ENCODE results near the gene GABBR1. TPM values are rescaled to one million over a fixed set of nuclear protein-coding genes. Genes with fewer than 3 reads are reported as not detected.

The GABBR1 gene
- total RNA-seq, 4 donors from 2014 or later = 4.7 to 92.4 (median 16.9) TPM

- H3K4me1 ChIP-seq = no peaks in the 10 kb centered on the region
- TF ChIP-seq POLR2A (IDR thresholded peaks at IDR 0.05) = no peak
- no peak for TF ChIP-seq CTCF (IDR thresholded peaks at IDR 0.05)
- H3K27me3 ChIP-seq = no peaks in the 10 kb centered on the region
- DNase-seq = no peak
- H3K36me3 ChIP-seq = no peaks in the 10 kb centered on the region
- no peak overlapping the region for H3K4me3 ChIP-seq
- H3K9me3 ChIP-seq = no peaks in the 10 kb centered on the region
- no peak overlapping the region for H3K27ac ChIP-seq
Measured at GRCh38 chr6:29528300-29528931, 104.6 kb downstream of the GABBR1 start.

GRCh38 chr6:29527564-29527963 lies 105.4 kb downstream of the GABBR1 start:
- H3K4me3 ChIP-seq = no peak overlapping the region
- H3K36me3 ChIP-seq = no peaks in the 10 kb centered on the region
- no peaks in the 10 kb centered on the region for H3K27me3 ChIP-seq
- no peak for DNase-seq
- H3K9me3 ChIP-seq = no peaks in the 10 kb centered on the region
- no peak overlapping the region for H3K27ac ChIP-seq
- no peaks in the 10 kb centered on the region for H3K4me1 ChIP-seq
- TF ChIP-seq CTCF (IDR thresholded peaks at IDR 0.05) = no peak
- no peak for TF ChIP-seq POLR2A (IDR thresholded peaks at IDR 0.05)

- H3K27me3 ChIP-seq = no peaks in the 10 kb centered on the region
- no peaks in the 10 kb centered on the region for H3K4me1 ChIP-seq
- TF ChIP-seq CTCF (IDR thresholded peaks at IDR 0.05) = no peak
- no peak for TF ChIP-seq POLR2A (IDR thresholded peaks at IDR 0.05)
- no peaks in the 10 kb centered on the region for H3K36me3 ChIP-seq
- no peak overlapping the region for H3K4me3 ChIP-seq
- H3K27ac ChIP-seq = no peak overlapping the region
- DNase-seq = no peak
- H3K9me3 ChIP-seq = no peaks in the 10 kb centered on the region
Measured at GRCh38 chr6:29527126-29527525, 105.9 kb downstream of the GABBR1 start.

DNA sequence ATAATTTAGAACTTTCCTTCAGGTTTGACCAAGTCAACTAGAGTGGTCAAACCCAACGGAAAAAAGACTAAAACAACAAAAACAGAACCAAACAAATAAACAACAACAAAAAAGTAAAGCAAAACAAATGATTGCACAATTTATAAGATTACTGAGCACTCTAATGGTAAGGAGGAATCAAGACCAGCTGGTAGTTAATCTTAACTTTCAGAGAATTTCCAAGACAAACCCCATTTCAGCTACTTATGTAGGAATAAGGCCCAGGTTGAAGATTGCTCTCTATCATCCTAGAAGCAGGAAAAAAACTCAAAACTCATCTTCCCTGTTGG lies 107.7 kb downstream of the GABBR1 start:
- no peak for DNase-seq
- Histone ChIP-seq H3K27me3 (no peaks in the 10 kb centered on the region), H3K4me3 (no peak overlapping the region), H3K27ac (no peak overlapping the region), H3K9me3 (no peaks in the 10 kb centered on the region), H3K4me1 (no peaks in the 10 kb centered on the region), H3K36me3 (no peaks in the 10 kb centered on the region)
- TF ChIP-seq CTCF (IDR thresholded peaks at IDR 0.05) (no peak), POLR2A (IDR thresholded peaks at IDR 0.05) (no peak)

- Histone ChIP-seq H3K27me3 (no peaks in the 10 kb centered on the region), H3K27ac (no peak overlapping the region), H3K9me3 (no peaks in the 10 kb centered on the region), H3K4me3 (no peak overlapping the region), H3K36me3 (no peaks in the 10 kb centered on the region), H3K4me1 (no peaks in the 10 kb centered on the region)
- TF ChIP-seq POLR2A (IDR thresholded peaks at IDR 0.05) (no peak), CTCF (IDR thresholded peaks at IDR 0.05) (no peak)
- DNase-seq = no peak
Measured at GRCh38 chr6:29524444-29525310, 108.3 kb downstream of the GABBR1 start.
